OCI-LY1 (cell line): Measurements from ENCODE around the gene PKP3.

Experiments used
- CTCF ChIP-seq: fragments of 200-600 bp; sonication (generic), shearing (Covaris generic); IDR thresholded peaks from 2 replicates; pipeline ENCODE4 v1.5.1; 2017; ENCODE audit warnings: mild to moderate bottlenecking, antibody characterized with exemption, low read length, moderate library complexity, mixed read lengths
- EZH2 ChIP-seq: fragments of 200-600 bp; sonication (generic), shearing (Covaris generic); IDR thresholded peaks from 2 replicates; pipeline ENCODE4 v1.8.0; 2017; ENCODE audit warnings: borderline replicate concordance, mixed run types, mild to moderate bottlenecking, antibody characterized with exemption, low read length, moderate library complexity, mixed read lengths

- no peak for TF ChIP-seq CTCF
- no peak for TF ChIP-seq EZH2
These were observed 24.6 kb downstream of the PKP3 start for GRCh38 chr11:418343-419247.
